ENCODE results near the gene IFNA1.
"Not testable (repeated sequence)": the region's sequence is repeated elsewhere in the genome, so short reads cannot be mapped to it uniquely, and the experiment has no call there.

The IFNA1 gene

GRCh38 chr9:21432672-21433425, 7.4 kb upstream of the IFNA1 start:
- H3K27me3 ChIP-seq: no peaks in the 10 kb centered on the region
- H3K9me3 ChIP-seq: no peaks in the 10 kb centered on the region
- no peaks in the 10 kb centered on the region for H3K36me3 ChIP-seq
- DNase-seq: no peak
- TF ChIP-seq, protein P1, sequence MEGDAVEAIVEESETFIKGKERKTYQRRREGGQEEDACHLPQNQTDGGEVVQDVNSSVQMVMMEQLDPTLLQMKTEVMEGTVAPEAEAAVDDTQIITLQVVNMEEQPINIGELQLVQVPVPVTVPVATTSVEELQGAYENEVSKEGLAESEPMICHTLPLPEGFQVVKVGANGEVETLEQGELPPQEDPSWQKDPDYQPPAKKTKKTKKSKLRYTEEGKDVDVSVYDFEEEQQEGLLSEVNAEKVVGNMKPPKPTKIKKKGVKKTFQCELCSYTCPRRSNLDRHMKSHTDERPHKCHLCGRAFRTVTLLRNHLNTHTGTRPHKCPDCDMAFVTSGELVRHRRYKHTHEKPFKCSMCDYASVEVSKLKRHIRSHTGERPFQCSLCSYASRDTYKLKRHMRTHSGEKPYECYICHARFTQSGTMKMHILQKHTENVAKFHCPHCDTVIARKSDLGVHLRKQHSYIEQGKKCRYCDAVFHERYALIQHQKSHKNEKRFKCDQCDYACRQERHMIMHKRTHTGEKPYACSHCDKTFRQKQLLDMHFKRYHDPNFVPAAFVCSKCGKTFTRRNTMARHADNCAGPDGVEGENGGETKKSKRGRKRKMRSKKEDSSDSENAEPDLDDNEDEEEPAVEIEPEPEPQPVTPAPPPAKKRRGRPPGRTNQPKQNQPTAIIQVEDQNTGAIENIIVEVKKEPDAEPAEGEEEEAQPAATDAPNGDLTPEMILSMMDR (IDR thresholded peaks at IDR 0.05; ENCODE audit: low read depth, low read length): no peak
- H3K4me1 ChIP-seq: no peaks in the 10 kb centered on the region
- no peak overlapping the region for H3K4me3 ChIP-seq (ENCODE audit: low read depth, low read length)

DNA sequence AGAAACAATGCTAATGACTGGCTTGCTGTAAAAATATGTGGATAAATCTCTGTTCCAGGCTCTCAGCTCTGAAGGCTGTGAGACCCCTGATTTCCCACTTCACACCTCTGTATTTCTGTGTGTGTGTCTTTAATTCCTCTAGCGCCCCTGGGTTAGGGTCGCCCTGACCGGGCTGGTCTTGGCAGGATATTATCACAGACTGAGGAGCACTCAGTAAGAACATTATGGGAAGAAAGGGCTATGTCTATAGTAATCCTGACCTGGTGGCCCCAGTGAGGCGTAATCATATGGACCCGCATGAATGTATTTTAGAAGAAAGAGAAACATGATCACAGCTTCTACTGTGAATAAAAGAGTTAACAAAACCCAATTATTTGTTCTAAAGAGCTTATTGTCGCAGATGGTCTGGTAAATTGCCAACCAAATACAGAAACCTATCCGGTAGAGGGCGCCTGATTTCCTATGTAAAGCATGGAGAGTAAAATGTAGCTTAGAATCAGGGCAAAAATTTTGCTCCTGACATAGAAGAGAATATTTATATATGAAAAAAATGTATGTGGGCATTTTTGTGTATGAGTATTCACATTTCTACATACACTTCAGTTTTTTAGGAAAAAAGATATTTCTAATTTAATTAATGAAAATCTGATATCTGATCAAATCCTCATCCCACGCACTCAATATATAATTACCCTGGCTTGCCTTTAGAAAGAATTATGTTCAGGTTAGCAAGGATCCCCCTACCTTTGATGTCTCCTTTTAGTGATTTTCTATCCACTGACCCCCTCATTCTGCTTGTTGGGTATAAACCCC, 5.8 kb upstream of the IFNA1 start:
- TF ChIP-seq, protein P1 (IDR thresholded peaks at IDR 0.05; ENCODE audit: low read depth, low read length): peak; percentile 73

DNA sequence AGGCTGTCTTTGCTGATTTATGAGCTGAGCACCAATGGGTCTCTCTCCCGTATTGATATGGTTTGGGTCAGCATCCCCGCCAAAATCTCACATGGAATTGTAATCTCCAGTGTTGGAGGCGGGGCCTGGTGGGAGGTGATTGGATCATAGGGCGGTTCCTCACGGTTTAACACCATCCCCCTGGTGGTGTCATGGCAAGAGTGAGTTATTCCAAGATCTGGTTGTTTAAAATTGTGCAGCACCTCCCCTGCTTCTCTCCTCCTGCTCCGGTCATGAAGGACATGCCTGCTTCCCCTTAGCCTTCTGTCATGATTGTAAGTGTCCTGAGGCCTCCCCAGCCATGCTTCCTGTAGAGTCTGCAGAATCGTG, 5.2 kb upstream of the IFNA1 start:
- not testable (repeated sequence) for H3K4me3 ChIP-seq (ENCODE audit: low read depth, low read length); H3K9me3 ChIP-seq; H3K27me3 ChIP-seq; DNase-seq; H3K4me1 ChIP-seq; H3K36me3 ChIP-seq

More for the DNA sequence above, 5.8 kb upstream of the IFNA1 start:
- Histone ChIP-seq H3K9me3 (no peaks in the 10 kb centered on the region), H3K4me1 (no peaks in the 10 kb centered on the region), H3K27me3 (no peaks in the 10 kb centered on the region), H3K4me3 (ENCODE audit: low read depth, low read length) (no peak overlapping the region), H3K36me3 (no peaks in the 10 kb centered on the region)
- DNase-seq: peak; percentile 59

DNA sequence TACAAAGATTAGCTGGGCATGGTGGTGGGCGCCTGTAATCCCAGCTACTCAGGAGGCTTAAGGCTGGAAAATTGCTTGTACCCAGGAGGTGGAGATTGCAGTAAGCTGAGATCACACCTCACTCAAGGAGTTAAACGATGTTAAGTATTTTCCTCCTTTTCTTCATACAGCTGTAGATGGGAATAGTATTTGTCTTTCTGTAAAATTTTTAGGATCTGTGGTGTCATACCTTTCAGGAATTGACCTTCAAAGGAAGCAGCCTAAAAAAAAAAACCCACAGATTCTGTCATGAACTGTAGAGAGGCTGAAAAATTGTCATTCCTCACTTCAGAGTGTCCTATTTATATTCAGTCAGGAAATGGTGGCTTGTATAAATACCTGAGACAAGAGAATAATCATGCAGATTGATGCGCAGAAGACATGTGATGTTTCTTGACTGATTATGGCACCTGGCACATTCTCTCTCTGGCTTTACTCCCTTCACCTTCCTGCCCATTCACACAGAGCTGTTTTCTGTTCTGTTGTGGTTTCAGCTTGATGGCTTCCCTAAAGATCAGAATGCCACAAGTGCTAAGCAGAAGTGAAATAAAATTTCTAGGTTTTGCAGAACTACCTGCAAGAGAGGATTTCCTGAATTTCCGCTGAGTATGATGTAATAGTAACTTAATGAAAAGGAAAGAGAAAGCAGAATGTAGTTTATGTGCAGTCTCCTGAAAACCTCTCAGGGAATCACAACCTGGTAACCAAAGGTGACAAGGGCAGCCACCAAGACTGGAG, 3.8 kb downstream of the IFNA1 start:
- DNase-seq: no peak
- H3K4me1 ChIP-seq: no peaks in the 10 kb centered on the region

DNA sequence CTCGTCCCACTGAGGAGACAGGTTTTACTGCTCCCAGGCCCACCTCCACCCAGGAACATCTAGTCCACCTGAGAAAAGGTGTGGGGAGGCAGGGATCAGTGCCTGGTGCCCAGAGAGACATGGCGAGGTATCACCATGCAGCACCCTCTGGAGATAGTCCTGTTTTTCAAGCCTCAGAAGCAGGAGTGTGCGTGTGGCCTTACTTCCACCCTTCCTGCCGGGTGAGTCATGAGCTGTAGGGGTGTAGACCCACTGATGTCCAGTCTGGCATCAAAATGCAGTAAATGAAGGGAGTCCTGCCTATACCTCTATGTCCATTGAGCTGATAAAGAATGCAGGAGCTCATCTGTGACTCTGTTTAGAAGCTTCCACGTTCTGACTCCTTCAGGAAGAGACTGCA, 9.1 kb downstream of the IFNA1 start:
- not testable (repeated sequence) for H3K4me3 ChIP-seq (ENCODE audit: low read depth, low read length); H3K9me3 ChIP-seq

More for the DNA sequence above, 3.8 kb downstream of the IFNA1 start:
- Histone ChIP-seq H3K9me3 (no peaks in the 10 kb centered on the region), H3K27me3 (no peaks in the 10 kb centered on the region), H3K4me3 (ENCODE audit: low read depth, low read length) (no peak overlapping the region), H3K36me3 (no peaks in the 10 kb centered on the region)
- TF ChIP-seq, protein P1 (IDR thresholded peaks at IDR 0.05; ENCODE audit: low read depth, low read length): no peak

DNA sequence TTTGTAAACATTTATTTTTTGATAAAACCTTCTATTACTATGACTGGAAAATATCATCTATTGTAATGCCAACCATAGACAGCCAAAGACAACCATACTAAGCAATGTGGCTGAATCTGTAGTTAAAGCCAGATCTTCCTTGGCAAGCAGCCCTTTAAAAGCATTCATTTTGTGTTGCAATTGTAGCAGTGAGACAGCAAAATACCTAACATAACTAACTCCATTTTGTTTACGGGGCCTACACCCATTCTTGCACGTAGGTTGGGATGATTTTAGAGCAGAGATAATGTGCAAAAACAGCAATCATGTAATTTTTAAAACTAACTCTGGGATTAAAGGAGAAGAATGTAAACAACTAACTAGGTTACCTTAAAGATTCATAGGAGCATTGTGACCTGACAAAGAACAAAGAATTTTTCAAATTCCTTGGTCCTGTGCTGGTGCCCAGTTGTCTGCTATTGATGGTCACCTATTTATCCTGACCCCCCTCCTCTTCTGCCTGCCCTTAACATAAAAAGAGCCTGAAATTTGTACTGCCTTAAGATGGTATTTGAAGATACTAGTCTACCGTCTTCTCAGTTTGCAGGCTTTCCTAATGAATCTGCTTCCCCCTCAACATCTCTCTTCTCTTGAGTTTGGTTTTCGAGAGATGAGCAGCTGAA, 10.6 kb downstream of the IFNA1 start:
- H3K9me3 ChIP-seq: no peaks in the 10 kb centered on the region
- H3K27me3 ChIP-seq: no peaks in the 10 kb centered on the region
- H3K4me1 ChIP-seq: no peaks in the 10 kb centered on the region
- TF ChIP-seq, protein P1 (IDR thresholded peaks at IDR 0.05; ENCODE audit: low read depth, low read length): no peak
- no peak overlapping the region for H3K4me3 ChIP-seq (ENCODE audit: low read depth, low read length)
- DNase-seq: no peak
- no peaks in the 10 kb centered on the region for H3K36me3 ChIP-seq

More for the DNA sequence above, 9.1 kb downstream of the IFNA1 start:
- not testable (repeated sequence) for H3K36me3 ChIP-seq, H3K27me3 ChIP-seq, H3K4me1 ChIP-seq, DNase-seq
